GM18873 (cell line): ENCODE measurements around the gene TSN.

Source experiments
- ATAC-seq: cut with Tn5 transposase; IDR thresholded peaks from one replicate; pipeline ENCODE4 v1.9.1; 2021; ENCODE audit warnings: mild to moderate bottlenecking, moderate library complexity, moderate number of reproducible peaks; ENCODE audit not compliant: unreplicated experiment, low FRiP score

The TSN gene

GRCh38 chr2:121740973-121741372, 14.5 kb upstream of the TSN start:
- ATAC-seq: no peak

GRCh38 chr2:121741450-121741849, 14.0 kb upstream of the TSN start:
- no peak for ATAC-seq

- no peak for ATAC-seq
Observed at GRCh38 chr2:121746071-121746578, 9.3 kb upstream of the TSN start.

GRCh38 chr2:121748202-121748601, 7.2 kb upstream of the TSN start:
- no peak for ATAC-seq

- ATAC-seq: no peak
Observed at GRCh38 chr2:121754851-121755236, 607 bp upstream of the TSN start.

- ATAC-seq: no peak
Observed at GRCh38 chr2:121764681-121765228, 9.3 kb downstream of the TSN start.

GRCh38 chr2:121766624-121767023, 11.2 kb downstream of the TSN start:
- no peak for ATAC-seq

- ATAC-seq: no peak
Observed at GRCh38 chr2:121768143-121768755, 12.8 kb downstream of the TSN start.

GRCh38 chr2:121771976-121772742, 16.7 kb downstream of the TSN start:
- ATAC-seq: no peak

- no peak for ATAC-seq
Observed at GRCh38 chr2:121774235-121774634, 18.8 kb downstream of the TSN start.

- no peak for ATAC-seq
Observed at GRCh38 chr2:121776361-121776760, 20.9 kb downstream of the TSN start.

- ATAC-seq: no peak
Observed at GRCh38 chr2:121776885-121777698, 21.6 kb downstream of the TSN start.

GRCh38 chr2:121777699-121778058, 22.2 kb downstream of the TSN start:
- no peak for ATAC-seq

- ATAC-seq: no peak
Observed at GRCh38 chr2:121778741-121779487, 23.5 kb downstream of the TSN start.

GRCh38 chr2:121783180-121783579, 27.7 kb downstream of the TSN start:
- no peak for ATAC-seq

- no peak for ATAC-seq
Observed at GRCh38 chr2:121788685-121789084, 33.2 kb downstream of the TSN start.

GRCh38 chr2:121790276-121790956, 35.0 kb downstream of the TSN start:
- no peak for ATAC-seq

GRCh38 chr2:121791290-121791689, 35.8 kb downstream of the TSN start:
- no peak for ATAC-seq

GRCh38 chr2:121791801-121792221, 36.4 kb downstream of the TSN start:
- no peak for ATAC-seq

- no peak for ATAC-seq
Observed at GRCh38 chr2:121793816-121794215, 38.4 kb downstream of the TSN start.
